Activated CD4-positive, alpha-beta T cell treated with anti-CD3 and anti-CD28 coated beads for 24 hours (primary cell): ENCODE measurements around the gene SH2D1B.
"Not testable (repeated sequence)": the region's sequence is repeated elsewhere in the genome, so short reads cannot be mapped to it uniquely, and the experiment has no call there.

Experiments
- DNase-seq, 2 donors: peaks; one replicate each; pipeline ENCODE4 v3.0.0-alpha.2; 2020; ENCODE audit warnings: low read depth in 2 of 2

Gene SH2D1B

GRCh38 chr1:162361349-162361748 is 50.6 kb downstream of the SH2D1B start:
- DNase-seq = no peak

GRCh38 chr1:162360874-162361260 is 51.1 kb downstream of the SH2D1B start:
- DNase-seq = no peak

GRCh38 chr1:162360237-162360873 is 51.6 kb downstream of the SH2D1B start:
- no peak for DNase-seq

GRCh38 chr1:162359523-162360236 is 52.3 kb downstream of the SH2D1B start:
- DNase-seq = no peak

GRCh38 chr1:162358928-162359327 is 53.0 kb downstream of the SH2D1B start:
- DNase-seq = no peak

- DNase-seq = no peak
Measured at GRCh38 chr1:162357681-162358266, 54.2 kb downstream of the SH2D1B start.

GRCh38 chr1:162353702-162354101 is 58.2 kb downstream of the SH2D1B start:
- DNase-seq = no peak

- no peak for DNase-seq
Measured at GRCh38 chr1:162353078-162353477, 58.9 kb downstream of the SH2D1B start.

- not testable (repeated sequence) for DNase-seq
Measured at GRCh38 chr1:162351874-162352273, 60.1 kb downstream of the SH2D1B start.

- DNase-seq = no peak
Measured at GRCh38 chr1:162351246-162351842, 60.6 kb downstream of the SH2D1B start.

GRCh38 chr1:162349635-162350330 is 62.2 kb downstream of the SH2D1B start:
- DNase-seq = no peak

GRCh38 chr1:162347281-162347680 is 64.7 kb downstream of the SH2D1B start:
- no peak for DNase-seq
